ENCODE measurements around the gene KMT5B. TPM values are rescaled to one million over a fixed set of nuclear protein-coding genes. Genes with fewer than 3 reads are reported as not detected.

KMT5B gene
- total RNA-seq, 1 donor from 2014 or later = 46.8 TPM

DNA sequence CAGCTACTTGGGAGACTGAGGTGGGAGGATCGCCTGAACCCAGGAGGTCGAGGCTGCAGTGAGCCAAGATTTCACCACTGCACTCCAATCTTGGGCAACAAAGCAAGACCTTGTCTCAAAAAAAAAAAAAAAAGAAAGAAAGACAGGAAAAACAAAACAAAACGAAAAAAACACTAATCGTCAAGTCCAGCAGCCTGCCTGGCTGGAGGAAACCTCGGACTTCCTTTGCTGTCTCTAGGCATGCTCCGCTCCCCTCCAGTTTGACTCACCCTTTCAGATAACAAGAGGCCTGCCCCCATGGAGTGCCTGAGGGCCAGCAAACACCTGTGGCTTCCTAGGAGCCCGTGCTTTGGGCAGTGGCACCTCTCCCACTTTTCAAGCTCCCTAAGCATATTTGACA is 63.1 kb downstream of the KMT5B start:
- Mint-ChIP-seq H3K27ac (ENCODE audit: unreplicated experiment) (peak overlapping the region; percentile 67), H3K4me3 (ENCODE audit: unreplicated experiment) (no peak overlapping the region)
- peak; percentile 48 for DNase-seq (ENCODE audit: low spot score)

DNA sequence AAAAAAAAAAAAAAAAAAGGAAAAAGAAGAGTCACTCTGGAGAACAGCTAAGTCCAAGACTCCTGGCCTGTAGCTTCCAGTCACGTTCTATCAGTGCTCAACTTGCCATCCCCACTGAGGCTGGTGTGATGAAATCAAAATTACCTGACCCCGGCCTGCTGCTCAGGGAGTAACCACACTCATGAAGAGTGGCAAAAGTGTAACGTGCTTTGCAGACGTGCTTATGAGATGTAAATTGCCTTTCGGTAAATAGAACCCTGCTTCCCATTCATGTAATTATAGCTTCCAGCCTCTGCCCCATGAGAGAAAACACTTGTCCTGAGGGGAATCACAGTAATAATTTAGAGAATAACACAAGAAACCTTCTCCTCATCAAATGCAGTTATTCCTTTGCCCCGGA is 63.7 kb downstream of the KMT5B start:
- no peak for DNase-seq (ENCODE audit: low spot score)
- Mint-ChIP-seq H3K36me3 (ENCODE audit: low read depth, unreplicated experiment) (peaks cover 7% of the 10 kb centered on the region), H3K4me3 (ENCODE audit: unreplicated experiment) (peak overlapping the region; percentile 31), H3K4me1 (ENCODE audit: unreplicated experiment) (peaks cover 29% of the 10 kb centered on the region), H3K27ac (ENCODE audit: unreplicated experiment) (peak overlapping the region; percentile 67), H3K27me3 (ENCODE audit: unreplicated experiment) (peaks cover 9% of the 10 kb centered on the region), H3K9me3 (ENCODE audit: unreplicated experiment) (no peaks in the 10 kb centered on the region)
- TF ChIP-seq, protein P1, sequence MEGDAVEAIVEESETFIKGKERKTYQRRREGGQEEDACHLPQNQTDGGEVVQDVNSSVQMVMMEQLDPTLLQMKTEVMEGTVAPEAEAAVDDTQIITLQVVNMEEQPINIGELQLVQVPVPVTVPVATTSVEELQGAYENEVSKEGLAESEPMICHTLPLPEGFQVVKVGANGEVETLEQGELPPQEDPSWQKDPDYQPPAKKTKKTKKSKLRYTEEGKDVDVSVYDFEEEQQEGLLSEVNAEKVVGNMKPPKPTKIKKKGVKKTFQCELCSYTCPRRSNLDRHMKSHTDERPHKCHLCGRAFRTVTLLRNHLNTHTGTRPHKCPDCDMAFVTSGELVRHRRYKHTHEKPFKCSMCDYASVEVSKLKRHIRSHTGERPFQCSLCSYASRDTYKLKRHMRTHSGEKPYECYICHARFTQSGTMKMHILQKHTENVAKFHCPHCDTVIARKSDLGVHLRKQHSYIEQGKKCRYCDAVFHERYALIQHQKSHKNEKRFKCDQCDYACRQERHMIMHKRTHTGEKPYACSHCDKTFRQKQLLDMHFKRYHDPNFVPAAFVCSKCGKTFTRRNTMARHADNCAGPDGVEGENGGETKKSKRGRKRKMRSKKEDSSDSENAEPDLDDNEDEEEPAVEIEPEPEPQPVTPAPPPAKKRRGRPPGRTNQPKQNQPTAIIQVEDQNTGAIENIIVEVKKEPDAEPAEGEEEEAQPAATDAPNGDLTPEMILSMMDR (IDR thresholded peaks at IDR 0.05; ENCODE audit: unreplicated experiment) = no peak

More for the DNA sequence above, 63.1 kb downstream of the KMT5B start:
- Mint-ChIP-seq H3K4me1 (ENCODE audit: unreplicated experiment) (peaks cover 26% of the 10 kb centered on the region), H3K36me3 (ENCODE audit: low read depth, unreplicated experiment) (peaks cover 7% of the 10 kb centered on the region), H3K9me3 (ENCODE audit: unreplicated experiment) (no peaks in the 10 kb centered on the region), H3K27me3 (ENCODE audit: unreplicated experiment) (peaks cover 9% of the 10 kb centered on the region)
- TF ChIP-seq, protein P1 (IDR thresholded peaks at IDR 0.05; ENCODE audit: unreplicated experiment) = no peak

- no peak for DNase-seq (ENCODE audit: low spot score)
- H3K4me1 Mint-ChIP-seq (ENCODE audit: unreplicated experiment) = peaks cover 29% of the 10 kb centered on the region
- H3K27ac Mint-ChIP-seq (ENCODE audit: unreplicated experiment) = no peak overlapping the region
Observed at GRCh38 chr11:68148879-68149278, 64.2 kb downstream of the KMT5B start.

DNA sequence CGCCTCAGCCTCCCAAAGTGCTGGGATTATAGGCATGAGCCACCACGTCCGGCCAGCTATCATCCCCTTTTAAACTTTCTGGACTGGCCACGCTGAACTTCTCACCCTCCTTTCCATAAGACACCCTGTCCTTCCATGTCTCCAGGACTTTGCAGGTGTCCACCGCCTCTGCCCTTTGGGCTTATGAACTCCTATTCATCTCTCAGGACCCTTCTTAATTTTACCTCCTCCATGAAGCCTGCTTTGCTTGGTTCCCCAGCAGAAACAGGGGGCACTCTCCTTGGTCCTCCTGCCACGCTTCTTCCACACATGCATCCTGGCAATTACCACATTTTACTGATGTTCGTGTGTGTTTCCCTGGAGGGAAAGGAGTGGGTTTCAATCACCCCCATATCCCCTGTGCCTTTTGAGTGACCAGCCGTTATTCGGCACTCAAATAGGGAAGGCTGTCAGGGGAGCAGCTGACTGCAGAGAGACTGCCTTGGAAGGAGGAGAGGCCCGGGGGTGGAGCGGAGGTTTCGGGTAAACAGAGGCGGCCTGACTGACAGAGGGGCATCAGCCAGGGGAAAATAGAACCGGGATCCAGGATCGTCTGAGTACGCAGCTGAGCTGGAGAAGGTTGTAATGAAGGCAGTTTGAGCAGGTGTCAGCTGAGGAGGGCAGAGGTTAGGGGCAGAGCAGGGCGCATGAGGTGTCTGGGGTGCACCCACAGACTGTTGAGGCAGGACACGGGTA is 64.9 kb downstream of the KMT5B start:
- Mint-ChIP-seq H3K36me3 (ENCODE audit: low read depth, unreplicated experiment) (peaks cover 7% of the 10 kb centered on the region), H3K4me1 (ENCODE audit: unreplicated experiment) (peaks cover 29% of the 10 kb centered on the region), H3K27me3 (ENCODE audit: unreplicated experiment) (peaks cover 9% of the 10 kb centered on the region), H3K27ac (ENCODE audit: unreplicated experiment) (no peak overlapping the region), H3K4me3 (ENCODE audit: unreplicated experiment) (no peak overlapping the region), H3K9me3 (ENCODE audit: unreplicated experiment) (no peaks in the 10 kb centered on the region)
- DNase-seq (ENCODE audit: low spot score) = no peak
- TF ChIP-seq, protein P1 (IDR thresholded peaks at IDR 0.05; ENCODE audit: unreplicated experiment) = no peak

More at GRCh38 chr11:68148879-68149278, 64.2 kb downstream of the KMT5B start:
- Mint-ChIP-seq H3K36me3 (ENCODE audit: low read depth, unreplicated experiment) (peaks cover 7% of the 10 kb centered on the region), H3K9me3 (ENCODE audit: unreplicated experiment) (no peaks in the 10 kb centered on the region), H3K27me3 (ENCODE audit: unreplicated experiment) (peaks cover 9% of the 10 kb centered on the region), H3K4me3 (ENCODE audit: unreplicated experiment) (no peak overlapping the region)
- TF ChIP-seq, protein P1 (IDR thresholded peaks at IDR 0.05; ENCODE audit: unreplicated experiment) = no peak

- H3K4me1 Mint-ChIP-seq (ENCODE audit: unreplicated experiment) = peaks cover 24% of the 10 kb centered on the region
- H3K27ac Mint-ChIP-seq (ENCODE audit: unreplicated experiment) = no peak overlapping the region
- TF ChIP-seq, protein P1 (IDR thresholded peaks at IDR 0.05; ENCODE audit: unreplicated experiment) = no peak
- H3K36me3 Mint-ChIP-seq (ENCODE audit: low read depth, unreplicated experiment) = no peaks in the 10 kb centered on the region
- H3K27me3 Mint-ChIP-seq (ENCODE audit: unreplicated experiment) = peaks cover 8% of the 10 kb centered on the region
- no peak for DNase-seq (ENCODE audit: low spot score)
- H3K9me3 Mint-ChIP-seq (ENCODE audit: unreplicated experiment) = no peaks in the 10 kb centered on the region
- H3K4me3 Mint-ChIP-seq (ENCODE audit: unreplicated experiment) = no peak overlapping the region
Observed at GRCh38 chr11:68146704-68147474, 66.2 kb downstream of the KMT5B start.

Measured in endothelial cell (in vitro differentiated cells).